Measurements from ENCODE around the gene GPR162.
"Not testable (repeated sequence)": the region's sequence is repeated elsewhere in the genome, so short reads cannot be mapped to it uniquely, and the experiment has no call there.

Gene GPR162

GRCh38 chr12:6873094-6874014, 51.7 kb downstream of the GPR162 start, which contains the start of gene SPSB2:
Gene SPSB2, minus strand, starts transcription at chr12:6873303. Its CDS starts 402 bp downstream, at chr12:6872901.
- H3F3A ChIP-seq (ENCODE audit: insufficient read depth, low read length): peaks cover 10% of the 10 kb centered on the region; the same call in 1 of the 2 replicates
- TF ChIP-seq CTCF (IDR thresholded peaks at IDR 0.05; ENCODE audit: low read length) (no peak), EZH2 (IDR thresholded peaks at IDR 0.05; ENCODE audit: borderline replicate concordance, low read length) (no peak)
- peak within 1 kb of the TSS; percentile 78 for H3K27ac ChIP-seq (ENCODE audit: low read depth, low read length, poor library complexity, severe bottlenecking)
- peaks cover 68% of the 10 kb centered on the region for H3K36me3 ChIP-seq (ENCODE audit: insufficient read depth, low read length)
- no peak within 1 kb of the TSS for H2AFZ ChIP-seq (ENCODE audit: low read length)
- H3K4me2 ChIP-seq (ENCODE audit: low read length): peak within 1 kb of the TSS; percentile 93
- H3K9ac ChIP-seq (ENCODE audit: low read length): peak within 1 kb of the TSS; percentile 88
- H3K9me2 ChIP-seq (ENCODE audit: low read depth, low read length): no peaks in the 10 kb centered on the region
- no peaks in the 10 kb centered on the region for H3K27me3 ChIP-seq (ENCODE audit: insufficient read depth, low read length)
- peaks cover 2% of the 10 kb centered on the region; the same call in 1 of the 2 replicates for H4K20me1 ChIP-seq (ENCODE audit: insufficient read depth, low read length)
- peaks cover 3% of the 10 kb centered on the region for H3K79me2 ChIP-seq (ENCODE audit: insufficient read depth, low read length)
- H3K9me3 ChIP-seq (ENCODE audit: low read length): no peaks in the 10 kb centered on the region
- peaks cover 51% of the 10 kb centered on the region for H3K4me1 ChIP-seq (ENCODE audit: insufficient read depth, low read length, severe bottlenecking)
- peak within 1 kb of the TSS; percentile 83 for H3K4me3 ChIP-seq (ENCODE audit: low read depth, low read length, poor library complexity, severe bottlenecking)

- H3K9ac ChIP-seq (ENCODE audit: low read length): peak overlapping the region; percentile 65
- peaks cover 45% of the 10 kb centered on the region for H3K4me1 ChIP-seq (ENCODE audit: insufficient read depth, low read length, severe bottlenecking)
- peak overlapping the region; percentile 93 for H3K4me2 ChIP-seq (ENCODE audit: low read length)
- not testable (repeated sequence) for H3K27me3 ChIP-seq (ENCODE audit: insufficient read depth, low read length); H3K79me2 ChIP-seq (ENCODE audit: insufficient read depth, low read length); H3F3A ChIP-seq (ENCODE audit: insufficient read depth, low read length); H3K9me3 ChIP-seq (ENCODE audit: low read length); H2AFZ ChIP-seq (ENCODE audit: low read length); H4K20me1 ChIP-seq (ENCODE audit: insufficient read depth, low read length); H3K9me2 ChIP-seq (ENCODE audit: low read depth, low read length)
- H3K27ac ChIP-seq (ENCODE audit: low read depth, low read length, poor library complexity, severe bottlenecking): peak overlapping the region; percentile 60
- peaks cover 61% of the 10 kb centered on the region for H3K36me3 ChIP-seq (ENCODE audit: insufficient read depth, low read length)
- H3K4me3 ChIP-seq (ENCODE audit: low read depth, low read length, poor library complexity, severe bottlenecking): peak overlapping the region; percentile 83
Measured at GRCh38 chr12:6874015-6874368, 52.4 kb downstream of the GPR162 start.

Data from OCI-LY1 (cell line).